ENCODE results near the gene APLP2. TPM values are rescaled to one million over a fixed set of nuclear protein-coding genes. Genes with fewer than 3 reads are reported as not detected.
"Not testable (repeated sequence)": the region's sequence is repeated elsewhere in the genome, so short reads cannot be mapped to it uniquely, and the experiment has no call there.

Gene APLP2
- total RNA-seq, 3 donors from 2014 or later (not counting 1 experiment from before 2014, with no cell fraction given): 99.8 to 119 (median 116) TPM

GRCh38 chr11:130167146-130167545 lies 97.5 kb downstream of the APLP2 start:
- H3K27ac ChIP-seq (ENCODE audit: low read length): no peak overlapping the region
- no peaks in the 10 kb centered on the region for H3K9me3 ChIP-seq (ENCODE audit: control insufficient read depth, insufficient read depth, low read length)
- Mint-ChIP-seq H3K27me3 (ENCODE audit: low read depth in 2 of 2) (peaks cover 12 to 22% of the 10 kb centered on the region in 2 donors), H3K4me3 (no peak overlapping the region), H3K27ac (no peak overlapping the region), H3K4me1 (no peaks in the 10 kb centered on the region), H3K36me3 (no peaks in the 10 kb centered on the region), H3K9me3 (no peaks in the 10 kb centered on the region)
- DNase-seq (no peak), ATAC-seq (no peak)
- peaks cover 15% of the 10 kb centered on the region for H3K4me1 ChIP-seq (ENCODE audit: control insufficient read depth, insufficient read depth, low read length)
- H3K27me3 ChIP-seq (ENCODE audit: control insufficient read depth, insufficient read depth, low read length): no peaks in the 10 kb centered on the region
- no peak for TF ChIP-seq CTCF (IDR thresholded peaks at IDR 0.05)
- WGBS (ENCODE audit: insufficient coverage): no CpG with 5 or more reads among the region's 3 CpGs
- no peak overlapping the region for H3K4me3 ChIP-seq (ENCODE audit: low read length)
- H3K36me3 ChIP-seq (ENCODE audit: control insufficient read depth, insufficient read depth, low read length): no peaks in the 10 kb centered on the region
- intact Hi-C loops (cut with micrococcal nuclease): no loop called here

DNA sequence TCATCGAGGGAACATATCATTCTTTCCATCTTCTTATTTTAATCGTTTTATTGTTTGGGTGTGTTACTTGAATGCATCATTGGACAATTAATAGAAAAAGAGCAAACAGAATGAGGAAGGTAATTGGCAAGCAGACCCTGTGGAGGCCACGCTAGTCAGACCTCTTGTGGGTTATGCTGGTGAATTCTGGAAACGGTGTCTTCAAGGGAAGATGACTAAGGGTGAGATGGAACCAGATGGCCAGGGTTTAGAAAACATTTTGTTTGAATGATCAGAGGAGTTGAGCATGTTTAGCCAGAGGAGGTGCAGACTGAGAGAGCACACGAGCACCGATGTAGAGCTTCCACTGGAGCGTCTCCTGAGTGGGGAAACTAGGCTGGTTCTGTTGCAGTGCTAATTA lies 98.4 kb downstream of the APLP2 start:
- 71% methylated on average over 5 of the region's 7 CpGs for WGBS (ENCODE audit: insufficient coverage)
- no peaks in the 10 kb centered on the region for H3K36me3 Mint-ChIP-seq
- H3K36me3 ChIP-seq (ENCODE audit: control insufficient read depth, insufficient read depth, low read length): no peaks in the 10 kb centered on the region
- H3K27me3 Mint-ChIP-seq (ENCODE audit: low read depth in 2 of 2): peaks cover 7 to 14% of the 10 kb centered on the region in 2 donors
- H3K4me3 ChIP-seq (ENCODE audit: low read length): no peak overlapping the region
- no peak overlapping the region for H3K27ac ChIP-seq (ENCODE audit: low read length)
- TF ChIP-seq CTCF (IDR thresholded peaks at IDR 0.05): no peak
- no peaks in the 10 kb centered on the region for H3K9me3 ChIP-seq (ENCODE audit: control insufficient read depth, insufficient read depth, low read length)
- H3K4me3 Mint-ChIP-seq: no peak overlapping the region
- ATAC-seq (no peak), DNase-seq (no peak)
- H3K4me1 ChIP-seq (ENCODE audit: control insufficient read depth, insufficient read depth, low read length): peaks cover 14% of the 10 kb centered on the region
- intact Hi-C loops (cut with micrococcal nuclease): no loop called here
- H3K4me1 Mint-ChIP-seq: no peaks in the 10 kb centered on the region
- H3K27me3 ChIP-seq (ENCODE audit: control insufficient read depth, insufficient read depth, low read length): no peaks in the 10 kb centered on the region
- no peak overlapping the region for H3K27ac Mint-ChIP-seq
- no peaks in the 10 kb centered on the region for H3K9me3 Mint-ChIP-seq

DNA sequence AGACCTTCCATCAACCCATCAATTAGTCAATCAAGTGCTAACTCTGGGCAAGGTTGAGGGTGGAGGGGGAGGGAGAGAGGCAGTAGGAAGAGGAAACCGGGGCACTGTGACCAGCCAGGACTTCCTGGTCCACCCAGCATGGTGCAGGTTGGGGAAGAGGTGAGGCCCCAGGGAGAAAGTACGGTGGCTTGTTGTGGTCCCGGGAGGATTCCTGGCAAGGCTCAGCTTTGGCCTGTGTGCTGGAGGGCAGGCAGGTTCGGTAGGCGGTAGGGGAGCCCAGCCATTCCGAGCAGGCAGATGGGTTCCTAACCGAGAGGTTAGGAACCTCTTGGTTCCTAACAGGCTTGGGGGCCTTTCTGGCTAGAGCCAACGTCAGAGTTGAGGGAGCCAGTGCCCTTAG lies 100.7 kb downstream of the APLP2 start:
- H3K36me3 ChIP-seq (ENCODE audit: control insufficient read depth, insufficient read depth, low read length): no peaks in the 10 kb centered on the region
- Mint-ChIP-seq H3K27me3 (ENCODE audit: low read depth in 2 of 2) (peaks cover 7 to 9% of the 10 kb centered on the region in 2 donors), H3K9me3 (no peaks in the 10 kb centered on the region), H3K36me3 (no peaks in the 10 kb centered on the region), H3K4me1 (no peaks in the 10 kb centered on the region), H3K4me3 (no peak overlapping the region), H3K27ac (no peak overlapping the region)
- H3K9me3 ChIP-seq (ENCODE audit: control insufficient read depth, insufficient read depth, low read length): no peaks in the 10 kb centered on the region
- H3K27me3 ChIP-seq (ENCODE audit: control insufficient read depth, insufficient read depth, low read length): no peaks in the 10 kb centered on the region
- no peaks in the 10 kb centered on the region for H3K4me1 ChIP-seq (ENCODE audit: control insufficient read depth, insufficient read depth, low read length)
- TF ChIP-seq CTCF (IDR thresholded peaks at IDR 0.05): no peak
- no peak for DNase-seq
- no peak for ATAC-seq
- intact Hi-C loops (cut with micrococcal nuclease): no loop called here
- H3K27ac ChIP-seq (ENCODE audit: low read length): no peak overlapping the region
- 84% methylated on average over 8 of the region's 8 CpGs for WGBS (ENCODE audit: insufficient coverage)
- no peak overlapping the region for H3K4me3 ChIP-seq (ENCODE audit: low read length)

DNA sequence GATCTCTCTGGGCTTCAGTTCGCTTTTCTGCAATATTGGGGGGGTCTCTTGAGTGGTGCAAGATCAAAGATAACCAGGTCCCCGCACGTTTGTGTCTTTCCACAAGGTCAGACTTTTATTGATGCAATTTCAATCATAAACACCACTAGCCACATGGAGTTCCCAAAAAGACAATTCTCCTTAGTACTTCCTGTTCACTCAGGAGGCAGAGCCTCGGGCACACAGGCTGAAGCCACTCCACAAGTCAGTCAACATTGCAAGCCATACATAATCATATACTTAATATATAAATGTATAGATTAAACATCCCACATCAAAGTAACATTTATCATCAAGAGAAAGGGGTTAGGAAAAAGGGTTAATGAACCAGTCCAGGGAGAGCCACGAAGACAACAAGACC lies 101.8 kb downstream of the APLP2 start:
- intact Hi-C loops (cut with micrococcal nuclease): no loop called here
- Mint-ChIP-seq H3K9me3 (no peaks in the 10 kb centered on the region), H3K27me3 (ENCODE audit: low read depth in 2 of 2) (peaks cover 7 to 9% of the 10 kb centered on the region in 2 donors), H3K36me3 (no peaks in the 10 kb centered on the region), H3K27ac (no peak overlapping the region), H3K4me3 (no peak overlapping the region), H3K4me1 (no peaks in the 10 kb centered on the region)
- Histone ChIP-seq H3K4me1 (ENCODE audit: control insufficient read depth, insufficient read depth, low read length) (no peaks in the 10 kb centered on the region), H3K9me3 (ENCODE audit: control insufficient read depth, insufficient read depth, low read length) (no peaks in the 10 kb centered on the region), H3K27ac (ENCODE audit: low read length) (no peak overlapping the region), H3K4me3 (ENCODE audit: low read length) (no peak overlapping the region), H3K36me3 (ENCODE audit: control insufficient read depth, insufficient read depth, low read length) (no peaks in the 10 kb centered on the region), H3K27me3 (ENCODE audit: control insufficient read depth, insufficient read depth, low read length) (no peaks in the 10 kb centered on the region)
- no peak for TF ChIP-seq CTCF (IDR thresholded peaks at IDR 0.05)
- no peak for ATAC-seq
- DNase-seq: no peak
- WGBS (ENCODE audit: insufficient coverage): 51% methylated on average over 3 of the region's 5 CpGs

DNA sequence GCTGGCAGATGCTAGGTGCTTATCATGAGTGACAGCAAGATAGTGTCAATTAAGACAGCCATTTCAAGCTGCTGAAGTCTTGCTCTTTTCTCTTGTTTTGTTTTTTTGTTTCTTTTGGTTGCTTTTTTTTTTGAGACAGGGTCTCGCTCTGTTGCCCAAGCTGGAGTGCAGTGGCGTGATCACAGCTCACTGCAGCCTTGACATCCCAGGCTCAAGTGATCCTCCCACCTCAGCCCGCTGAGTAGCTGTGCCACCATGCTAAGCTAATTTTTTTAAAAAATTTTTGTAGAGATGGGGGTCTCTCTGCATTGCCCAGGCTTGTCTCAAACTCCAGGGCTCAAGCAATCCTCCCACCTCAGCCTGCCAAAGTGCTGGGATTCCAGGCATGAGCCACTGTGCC lies 102.3 kb downstream of the APLP2 start:
- H3K36me3 ChIP-seq (ENCODE audit: control insufficient read depth, insufficient read depth, low read length); H3K27me3 Mint-ChIP-seq (ENCODE audit: low read depth in 2 of 2); H3K4me3 ChIP-seq (ENCODE audit: low read length); H3K27me3 ChIP-seq (ENCODE audit: control insufficient read depth, insufficient read depth, low read length); H3K27ac ChIP-seq (ENCODE audit: low read length); H3K4me1 Mint-ChIP-seq; ATAC-seq; H3K4me1 ChIP-seq (ENCODE audit: control insufficient read depth, insufficient read depth, low read length); intact Hi-C loops (cut with micrococcal nuclease); H3K36me3 Mint-ChIP-seq; DNase-seq; H3K27ac Mint-ChIP-seq; H3K9me3 ChIP-seq (ENCODE audit: control insufficient read depth, insufficient read depth, low read length); H3K9me3 Mint-ChIP-seq; H3K4me3 Mint-ChIP-seq: not testable (repeated sequence)
- 88% methylated on average over 3 of the region's 3 CpGs for WGBS (ENCODE audit: insufficient coverage)

Measured in natural killer cell (primary cell).